Measurements from ENCODE around the gene NR6A1.

Gene NR6A1

DNA sequence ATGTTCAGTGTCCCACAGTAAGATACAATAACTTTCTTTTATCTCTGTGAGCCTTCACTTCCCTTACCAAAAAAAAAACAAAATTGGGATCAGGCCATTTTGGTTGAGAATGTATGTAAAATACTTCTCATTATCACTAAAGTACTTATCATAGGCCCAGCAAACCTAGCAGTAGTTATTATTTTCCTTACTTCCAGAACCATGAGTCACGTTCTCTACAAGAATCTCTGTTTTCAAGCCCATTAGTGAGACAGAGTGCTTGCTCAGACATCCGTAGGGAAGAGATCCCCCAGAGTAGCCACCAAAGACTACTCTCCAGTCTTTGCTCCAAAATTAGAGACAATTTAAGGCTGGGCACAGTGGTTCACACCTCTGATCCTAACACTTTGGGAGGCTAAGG lies 160.0 kb downstream of the NR6A1 start:
- Histone ChIP-seq H3K9ac (ENCODE audit: low read length) (no peak overlapping the region), H3K4me3 (ENCODE audit: low read length) (no peak overlapping the region), H3K9me3 (ENCODE audit: control insufficient read depth, low read depth, low read length) (no peaks in the 10 kb centered on the region), H3K27ac (ENCODE audit: low read length) (no peak overlapping the region), H3K27me3 (ENCODE audit: control insufficient read depth, insufficient read depth, low read length) (no peaks in the 10 kb centered on the region), H3K36me3 (ENCODE audit: control insufficient read depth, low read depth, low read length) (no peaks in the 10 kb centered on the region), H3K4me1 (ENCODE audit: control insufficient read depth, low read depth, low read length) (peaks cover 17% of the 10 kb centered on the region)

DNA sequence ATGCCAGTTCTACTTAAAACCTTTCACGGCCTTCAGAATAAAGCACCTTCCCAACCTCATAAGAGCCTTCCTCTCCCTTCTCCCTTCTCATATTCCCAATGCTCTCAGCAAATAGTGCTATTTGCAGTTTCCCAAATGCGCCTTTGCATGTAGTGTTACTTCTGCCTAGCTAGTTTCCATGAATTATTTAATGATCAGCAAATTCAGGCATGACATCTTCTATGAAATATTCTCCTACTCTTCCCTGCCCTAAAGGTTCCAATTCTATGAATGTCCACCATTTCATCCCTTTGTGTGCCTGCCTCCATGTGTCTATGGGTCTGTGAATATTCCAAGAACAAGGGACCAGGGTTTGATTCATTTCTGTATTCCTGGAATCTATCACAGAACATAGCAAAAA lies 165.1 kb downstream of the NR6A1 start:
- no peaks in the 10 kb centered on the region for H3K27me3 ChIP-seq (ENCODE audit: control insufficient read depth, insufficient read depth, low read length)
- no peaks in the 10 kb centered on the region for H3K9me3 ChIP-seq (ENCODE audit: control insufficient read depth, low read depth, low read length)
- no peak overlapping the region for H3K9ac ChIP-seq (ENCODE audit: low read length)
- H3K4me1 ChIP-seq (ENCODE audit: control insufficient read depth, low read depth, low read length) = peaks cover 6% of the 10 kb centered on the region
- H3K36me3 ChIP-seq (ENCODE audit: control insufficient read depth, low read depth, low read length) = no peaks in the 10 kb centered on the region
- no peak overlapping the region for H3K27ac ChIP-seq (ENCODE audit: low read length)
- no peak overlapping the region for H3K4me3 ChIP-seq (ENCODE audit: low read length)

- H3K4me3 ChIP-seq (ENCODE audit: low read length) = no peak overlapping the region
- H3K27ac ChIP-seq (ENCODE audit: low read length) = no peak overlapping the region
These were observed 165.9 kb downstream of the NR6A1 start for GRCh38 chr9:124605258-124605657.

DNA sequence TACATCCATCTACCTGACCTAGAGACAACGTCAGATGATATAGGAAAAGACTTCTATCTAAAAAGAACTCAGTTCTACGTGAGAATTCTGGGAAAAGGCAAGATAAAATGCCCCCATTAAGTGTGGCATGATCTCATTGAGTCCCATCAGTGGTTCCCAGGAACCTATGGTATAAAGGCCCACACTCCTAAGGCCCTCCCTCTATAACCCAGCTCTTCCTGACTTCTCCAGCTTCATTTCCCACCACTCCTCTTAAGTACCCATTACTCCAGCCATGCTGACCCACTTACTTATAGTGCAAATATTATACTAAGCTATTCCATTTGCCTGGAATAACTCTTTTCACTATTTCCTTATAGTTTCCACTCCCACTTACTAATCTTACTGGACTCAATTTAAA lies 168.5 kb downstream of the NR6A1 start:
- no peak overlapping the region for H3K4me3 ChIP-seq (ENCODE audit: low read length)
- no peaks in the 10 kb centered on the region for H3K9me3 ChIP-seq (ENCODE audit: control insufficient read depth, low read depth, low read length)
- no peaks in the 10 kb centered on the region for H3K27me3 ChIP-seq (ENCODE audit: control insufficient read depth, insufficient read depth, low read length)
- H3K4me1 ChIP-seq (ENCODE audit: control insufficient read depth, low read depth, low read length) = peaks cover 6% of the 10 kb centered on the region
- no peaks in the 10 kb centered on the region for H3K36me3 ChIP-seq (ENCODE audit: control insufficient read depth, low read depth, low read length)
- no peak overlapping the region for H3K27ac ChIP-seq (ENCODE audit: low read length)
- no peak overlapping the region for H3K9ac ChIP-seq (ENCODE audit: low read length)

More at GRCh38 chr9:124605258-124605657, 165.9 kb downstream of the NR6A1 start:
- no peak overlapping the region for H3K9ac ChIP-seq (ENCODE audit: low read length)
- H3K27me3 ChIP-seq (ENCODE audit: control insufficient read depth, insufficient read depth, low read length) = no peaks in the 10 kb centered on the region
- H3K9me3 ChIP-seq (ENCODE audit: control insufficient read depth, low read depth, low read length) = no peaks in the 10 kb centered on the region
- H3K36me3 ChIP-seq (ENCODE audit: control insufficient read depth, low read depth, low read length) = no peaks in the 10 kb centered on the region
- peaks cover 6% of the 10 kb centered on the region for H3K4me1 ChIP-seq (ENCODE audit: control insufficient read depth, low read depth, low read length)

- Histone ChIP-seq H3K9me3 (ENCODE audit: control insufficient read depth, low read depth, low read length) (no peaks in the 10 kb centered on the region), H3K27me3 (ENCODE audit: control insufficient read depth, insufficient read depth, low read length) (no peaks in the 10 kb centered on the region), H3K27ac (ENCODE audit: low read length) (no peak overlapping the region), H3K4me3 (ENCODE audit: low read length) (no peak overlapping the region), H3K4me1 (ENCODE audit: control insufficient read depth, low read depth, low read length) (peaks cover 9% of the 10 kb centered on the region), H3K36me3 (ENCODE audit: control insufficient read depth, low read depth, low read length) (no peaks in the 10 kb centered on the region), H3K9ac (ENCODE audit: low read length) (no peak overlapping the region)
These were observed 168.9 kb downstream of the NR6A1 start for GRCh38 chr9:124602204-124602603.

GRCh38 chr9:124600407-124600806 lies 170.7 kb downstream of the NR6A1 start:
- Histone ChIP-seq H3K9me3 (ENCODE audit: control insufficient read depth, low read depth, low read length) (no peaks in the 10 kb centered on the region), H3K36me3 (ENCODE audit: control insufficient read depth, low read depth, low read length) (no peaks in the 10 kb centered on the region), H3K27me3 (ENCODE audit: control insufficient read depth, insufficient read depth, low read length) (no peaks in the 10 kb centered on the region), H3K27ac (ENCODE audit: low read length) (no peak overlapping the region), H3K9ac (ENCODE audit: low read length) (no peak overlapping the region), H3K4me3 (ENCODE audit: low read length) (no peak overlapping the region), H3K4me1 (ENCODE audit: control insufficient read depth, low read depth, low read length) (peaks cover 27% of the 10 kb centered on the region)

DNA sequence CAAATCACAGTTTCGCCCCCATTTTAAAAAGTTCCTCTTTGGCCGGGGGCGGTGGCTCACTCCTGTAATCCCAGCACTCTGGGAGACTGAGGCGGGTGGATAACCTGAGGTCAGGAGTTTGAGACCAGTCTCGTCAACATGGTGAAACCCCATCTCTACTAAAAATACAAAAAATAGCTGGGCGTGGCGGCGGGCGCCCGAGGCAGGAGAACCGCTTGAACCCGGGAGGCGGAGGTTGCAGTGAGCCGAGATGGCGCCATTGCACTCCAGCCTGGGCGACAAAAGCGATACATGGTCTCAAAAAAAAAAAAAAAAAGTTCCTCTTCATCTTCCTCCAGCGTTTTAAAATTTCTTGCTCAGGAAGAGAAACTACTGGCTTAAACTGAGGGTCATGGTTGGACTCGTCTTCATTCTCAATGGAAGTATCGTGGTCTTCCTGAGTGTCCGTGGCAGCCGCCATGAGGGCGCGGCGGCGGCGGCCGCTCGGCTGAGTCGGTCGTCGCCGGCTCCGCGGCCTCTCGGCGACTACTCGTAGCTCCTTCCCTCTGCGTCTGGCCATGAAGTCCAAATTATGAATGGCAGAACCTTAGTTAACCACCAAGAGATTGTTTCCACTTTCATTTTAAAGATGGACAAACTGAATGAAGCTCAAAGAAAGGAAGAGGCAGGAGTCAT lies 171.9 kb downstream of the NR6A1 start:
- H3K36me3 ChIP-seq (ENCODE audit: control insufficient read depth, low read depth, low read length) = no peaks in the 10 kb centered on the region
- H3K9me3 ChIP-seq (ENCODE audit: control insufficient read depth, low read depth, low read length) = no peaks in the 10 kb centered on the region
- no peaks in the 10 kb centered on the region for H3K27me3 ChIP-seq (ENCODE audit: control insufficient read depth, insufficient read depth, low read length)
- H3K4me1 ChIP-seq (ENCODE audit: control insufficient read depth, low read depth, low read length) = peaks cover 38% of the 10 kb centered on the region
- H3K27ac ChIP-seq (ENCODE audit: low read length) = no peak overlapping the region
- H3K4me3 ChIP-seq (ENCODE audit: low read length) = no peak overlapping the region
- no peak overlapping the region for H3K9ac ChIP-seq (ENCODE audit: low read length)

DNA sequence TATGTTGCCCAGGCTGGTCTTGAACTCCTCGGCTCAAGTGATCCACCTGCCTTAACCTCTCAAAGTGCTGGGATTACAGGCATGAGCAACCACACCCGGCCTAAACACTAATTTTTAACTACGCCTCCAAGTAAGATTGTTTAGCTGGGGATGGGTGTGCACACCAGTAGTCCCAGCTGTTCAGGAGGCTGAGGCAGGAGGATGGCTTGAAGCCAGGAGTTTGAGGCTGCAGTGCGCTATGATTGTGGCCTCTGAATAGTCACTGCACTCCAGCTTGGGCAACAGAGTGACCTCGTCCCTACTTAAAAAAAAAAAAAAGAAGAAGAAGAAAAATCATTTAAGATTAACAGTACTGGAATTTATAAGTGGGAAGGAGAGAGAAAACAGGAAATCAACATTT lies 173.1 kb downstream of the NR6A1 start:
- H3K36me3 ChIP-seq (ENCODE audit: control insufficient read depth, low read depth, low read length) = no peaks in the 10 kb centered on the region
- H3K27ac ChIP-seq (ENCODE audit: low read length) = no peak overlapping the region
- peaks cover 41% of the 10 kb centered on the region for H3K4me1 ChIP-seq (ENCODE audit: control insufficient read depth, low read depth, low read length)
- H3K4me3 ChIP-seq (ENCODE audit: low read length) = no peak overlapping the region
- H3K9ac ChIP-seq (ENCODE audit: low read length) = no peak overlapping the region
- H3K27me3 ChIP-seq (ENCODE audit: control insufficient read depth, insufficient read depth, low read length) = no peaks in the 10 kb centered on the region
- no peaks in the 10 kb centered on the region for H3K9me3 ChIP-seq (ENCODE audit: control insufficient read depth, low read depth, low read length)

DNA sequence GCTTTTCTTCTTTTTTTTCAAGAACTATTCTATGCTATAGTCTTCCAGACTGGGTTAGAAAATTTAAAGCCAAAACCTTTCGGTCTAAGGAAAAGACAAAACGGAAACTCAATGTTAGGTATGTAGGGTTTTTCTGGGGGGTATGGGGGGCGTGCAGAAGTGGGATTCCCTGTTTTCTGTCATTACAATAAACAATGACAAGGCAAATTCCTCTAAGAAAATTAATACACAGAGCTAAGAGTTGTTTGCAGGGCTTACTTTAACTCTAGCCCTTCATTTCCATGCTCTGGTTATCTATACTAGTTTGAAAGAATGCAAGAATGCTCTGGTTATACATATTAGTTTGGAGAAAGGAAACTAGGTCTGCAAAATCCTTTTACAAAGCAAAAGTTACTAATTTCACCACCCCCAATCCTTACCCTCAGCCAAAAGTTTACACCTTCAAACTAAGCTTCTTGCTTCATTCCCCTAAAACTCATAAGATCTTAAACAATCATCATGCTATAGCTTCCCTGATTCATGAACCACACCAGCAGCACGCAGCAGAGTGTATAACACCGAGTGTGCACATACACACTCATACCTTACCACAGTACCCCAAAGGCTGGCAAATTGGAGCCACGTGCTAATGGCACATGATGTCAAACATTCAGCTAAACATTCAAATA lies 174.8 kb downstream of the NR6A1 start:
- Histone ChIP-seq H3K4me1 (ENCODE audit: control insufficient read depth, low read depth, low read length) (peaks cover 59% of the 10 kb centered on the region), H3K27ac (ENCODE audit: low read length) (peak overlapping the region; percentile 65), H3K9ac (ENCODE audit: low read length) (peak overlapping the region; percentile 16), H3K9me3 (ENCODE audit: control insufficient read depth, low read depth, low read length) (no peaks in the 10 kb centered on the region), H3K27me3 (ENCODE audit: control insufficient read depth, insufficient read depth, low read length) (no peaks in the 10 kb centered on the region), H3K4me3 (ENCODE audit: low read length) (peak overlapping the region; percentile 63), H3K36me3 (ENCODE audit: control insufficient read depth, low read depth, low read length) (no peaks in the 10 kb centered on the region)

GRCh38 chr9:124595743-124596142 lies 175.4 kb downstream of the NR6A1 start:
- Histone ChIP-seq H3K27me3 (ENCODE audit: control insufficient read depth, insufficient read depth, low read length) (no peaks in the 10 kb centered on the region), H3K9ac (ENCODE audit: low read length) (peak overlapping the region; percentile 16), H3K27ac (ENCODE audit: low read length) (peak overlapping the region; percentile 66), H3K4me3 (ENCODE audit: low read length) (peak overlapping the region; percentile 63), H3K9me3 (ENCODE audit: control insufficient read depth, low read depth, low read length) (no peaks in the 10 kb centered on the region), H3K36me3 (ENCODE audit: control insufficient read depth, low read depth, low read length) (no peaks in the 10 kb centered on the region), H3K4me1 (ENCODE audit: control insufficient read depth, low read depth, low read length) (peaks cover 64% of the 10 kb centered on the region)

- H3K4me3 ChIP-seq (ENCODE audit: low read length) = peak overlapping the region; percentile 63
- peak overlapping the region; percentile 95 for H3K27ac ChIP-seq (ENCODE audit: low read length)
- H3K4me1 ChIP-seq (ENCODE audit: control insufficient read depth, low read depth, low read length) = peaks cover 75% of the 10 kb centered on the region
- peak overlapping the region; percentile 70 for H3K9ac ChIP-seq (ENCODE audit: low read length)
- no peaks in the 10 kb centered on the region for H3K27me3 ChIP-seq (ENCODE audit: control insufficient read depth, insufficient read depth, low read length)
- no peaks in the 10 kb centered on the region for H3K36me3 ChIP-seq (ENCODE audit: control insufficient read depth, low read depth, low read length)
- no peaks in the 10 kb centered on the region for H3K9me3 ChIP-seq (ENCODE audit: control insufficient read depth, low read depth, low read length)
These were observed 176.4 kb downstream of the NR6A1 start for GRCh38 chr9:124594673-124595072.

DNA sequence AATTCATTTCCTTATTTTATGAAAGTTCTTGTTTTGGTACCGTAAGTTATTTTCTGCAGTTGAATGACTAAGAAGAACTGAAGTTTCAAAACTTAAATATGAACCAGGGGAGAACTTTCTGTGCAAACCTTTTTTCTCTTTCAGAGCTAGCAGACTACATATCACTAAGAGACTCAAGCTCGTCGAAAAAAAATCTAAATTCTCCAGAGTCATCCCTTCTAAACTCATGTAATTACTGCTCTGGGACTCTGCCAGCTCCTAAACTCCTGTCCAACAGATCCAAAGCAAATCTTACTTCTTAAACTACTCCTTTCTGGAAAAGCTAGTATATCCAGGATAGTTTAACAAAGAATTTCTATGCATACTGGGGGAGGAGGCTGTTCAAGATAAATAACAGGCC lies 176.9 kb downstream of the NR6A1 start:
- no peaks in the 10 kb centered on the region for H3K9me3 ChIP-seq (ENCODE audit: control insufficient read depth, low read depth, low read length)
- peak overlapping the region; percentile 63 for H3K4me3 ChIP-seq (ENCODE audit: low read length)
- H3K27ac ChIP-seq (ENCODE audit: low read length) = peak overlapping the region; percentile 95
- peaks cover 75% of the 10 kb centered on the region for H3K4me1 ChIP-seq (ENCODE audit: control insufficient read depth, low read depth, low read length)
- peak overlapping the region; percentile 70 for H3K9ac ChIP-seq (ENCODE audit: low read length)
- no peaks in the 10 kb centered on the region for H3K36me3 ChIP-seq (ENCODE audit: control insufficient read depth, low read depth, low read length)
- no peaks in the 10 kb centered on the region for H3K27me3 ChIP-seq (ENCODE audit: control insufficient read depth, insufficient read depth, low read length)

Measured in iPS-18a (cell line).